Trophoblast cell (in vitro differentiated cells and primary cell): ENCODE measurements around the gene PHACTR1.

Experiments
- DNase-seq, 2 donors: peaks; one replicate each; pipeline ENCODE4 v3.0.0-alpha.2; 2016
- H2AFZ ChIP-seq: 2 replicates; pipeline ENCODE4 v1.6.1; 2013; ENCODE audit warnings: low read length, moderate library complexity, mild to moderate bottlenecking; ENCODE audit not compliant: insufficient read depth, poor library complexity
- H2AK5ac ChIP-seq: 2 replicates; pipeline ENCODE4 v1.6.1; 2013; ENCODE audit warnings: mild to moderate bottlenecking, low read length
- H2BK120ac ChIP-seq: 2 replicates; pipeline ENCODE4 v1.6.1; 2013; ENCODE audit warnings: low read length, mild to moderate bottlenecking, moderate library complexity; ENCODE audit not compliant: insufficient read depth, poor library complexity
- H2BK12ac ChIP-seq: 2 replicates; pipeline ENCODE4 v1.6.1; 2013; ENCODE audit warnings: mild to moderate bottlenecking, low read length, moderate library complexity
- H2BK5ac ChIP-seq: 2 replicates; pipeline ENCODE4 v1.6.1; 2013; ENCODE audit warnings: low read length, low read depth, moderate library complexity, mild to moderate bottlenecking; ENCODE audit not compliant: poor library complexity
- H3K14ac ChIP-seq: 2 replicates; pipeline ENCODE4 v1.6.1; 2013; ENCODE audit warnings: mild to moderate bottlenecking, low read length
- H3K18ac ChIP-seq: 2 replicates; pipeline ENCODE4 v1.6.1; 2013; ENCODE audit warnings: mild to moderate bottlenecking, low read length
- H3K23ac ChIP-seq: 2 replicates; pipeline ENCODE4 v1.6.1; 2013; ENCODE audit warnings: low read length
- H3K27ac ChIP-seq: 2 replicates; pipeline ENCODE4 v1.5.1; 2013; ENCODE audit warnings: low read depth, mild to moderate bottlenecking, inconsistent platforms, low read length, moderate library complexity
- H3K27me3 ChIP-seq: 2 replicates; pipeline ENCODE4 v1.6.1; 2013; ENCODE audit warnings: inconsistent platforms, mild to moderate bottlenecking, low read length, moderate library complexity; ENCODE audit not compliant: insufficient read depth
- H3K36me3 ChIP-seq, 2 experiments: 1 replicate in 1 of 2; 2 replicates in 1 of 2; pipeline ENCODE4 v1.6.1; 2013; ENCODE audit warnings: low read length in 2 of 2, mild to moderate bottlenecking in 2 of 2, moderate library complexity in 1 of 2; ENCODE audit not compliant: insufficient read depth in 2 of 2, control insufficient read depth in 1 of 2
- H3K4ac ChIP-seq: 2 replicates; pipeline ENCODE4 v1.6.1; 2013; ENCODE audit warnings: low read depth, mild to moderate bottlenecking, low read length, moderate library complexity
- H3K4me1 ChIP-seq, 2 experiments: 1 replicate in 1 of 2; 2 replicates in 1 of 2; pipeline ENCODE4 v1.6.1; 2013; ENCODE audit warnings: low read length in 2 of 2, mild to moderate bottlenecking in 2 of 2, moderate library complexity in 1 of 2; ENCODE audit not compliant: insufficient read depth in 2 of 2, control insufficient read depth in 1 of 2
- H3K4me2 ChIP-seq: 2 replicates; pipeline ENCODE4 v1.6.1; 2013; ENCODE audit warnings: inconsistent platforms, mild to moderate bottlenecking, low read length, moderate library complexity
- H3K4me3 ChIP-seq: 2 replicates; pipeline ENCODE4 v1.5.1; 2013; ENCODE audit warnings: mild to moderate bottlenecking, low read depth, low read length, inconsistent platforms
- H3K79me1 ChIP-seq: one replicate; pipeline ENCODE4 v1.6.1; 2013; ENCODE audit warnings: low read length
- H3K79me2 ChIP-seq: 2 replicates; pipeline ENCODE4 v1.6.1; 2013; ENCODE audit warnings: low read length, mild to moderate bottlenecking; ENCODE audit not compliant: control insufficient read depth, insufficient read depth, poor library complexity
- H3K9ac ChIP-seq: 2 replicates; pipeline ENCODE4 v1.6.1; 2013; ENCODE audit warnings: mild to moderate bottlenecking, low read length
- H3K9me3 ChIP-seq: 2 replicates; pipeline ENCODE4 v1.6.1; 2013; ENCODE audit warnings: low read depth, mild to moderate bottlenecking, control low read depth, inconsistent platforms, low read length; ENCODE audit not compliant: insufficient read depth
- H4K12ac ChIP-seq: 2 replicates; pipeline ENCODE4 v1.6.1; 2013; ENCODE audit warnings: low read depth, mild to moderate bottlenecking, low read length, moderate library complexity
- H4K8ac ChIP-seq: 2 replicates; pipeline ENCODE4 v1.6.1; 2013; ENCODE audit warnings: low read depth, mild to moderate bottlenecking, low read length, moderate library complexity
- H4K91ac ChIP-seq: one replicate; pipeline ENCODE4 v1.6.1; 2013; ENCODE audit warnings: low read depth, mild to moderate bottlenecking, low read length, moderate library complexity
- WGBS: extraction: QIAGEN DNeasy Blood & Tissue Kit; methylation state at CpG from one replicate; pipeline ENCODE4 v1.1.7; 2013; ENCODE audit warnings: missing lambda C conversion rate; ENCODE audit not compliant: insufficient read length, insufficient coverage; ENCODE audit errors: extremely low coverage; 5-methylcytosine and 5-hydroxymethylcytosine counted together

Gene PHACTR1

DNA sequence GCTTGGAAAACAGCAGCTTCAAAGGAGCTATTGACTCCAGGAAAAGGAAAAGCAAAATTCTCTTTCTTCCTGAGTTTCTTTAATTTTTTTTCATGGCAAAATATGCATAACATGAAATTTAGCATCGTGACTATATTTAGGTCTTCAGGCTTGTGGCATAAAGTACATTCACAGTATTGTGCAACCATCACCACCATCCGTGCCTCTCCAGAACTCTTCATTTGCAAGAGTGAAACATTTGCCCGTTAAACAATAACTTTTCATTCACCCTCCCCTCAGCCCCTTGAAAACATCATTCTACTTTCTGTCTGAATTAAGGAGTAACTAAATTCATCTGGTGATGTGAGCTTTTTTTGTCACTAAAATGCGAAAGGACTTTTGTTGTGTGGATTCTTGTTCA is 251.7 kb downstream of the PHACTR1 start:
- H2BK5ac ChIP-seq = no peak overlapping the region
- no peak overlapping the region for H3K4me3 ChIP-seq
- no peaks in the 10 kb centered on the region for H3K27me3 ChIP-seq
- DNase-seq = no peak
- no peak overlapping the region for H3K27ac ChIP-seq
- H2BK120ac ChIP-seq = no peak overlapping the region
- peaks cover 5 to 6% of the 10 kb centered on the region in 2 experiments for H3K4me1 ChIP-seq
- no peaks in the 10 kb centered on the region for H3K79me2 ChIP-seq
- no peak overlapping the region for H4K91ac ChIP-seq
- no peaks in the 10 kb centered on the region for H3K79me1 ChIP-seq
- no peak overlapping the region for H3K18ac ChIP-seq
- H3K9ac ChIP-seq = no peak overlapping the region
- H3K14ac ChIP-seq = no peak overlapping the region
- H3K23ac ChIP-seq = no peak overlapping the region
- no peak overlapping the region for H2BK12ac ChIP-seq
- no peak overlapping the region for H3K4me2 ChIP-seq
- no peaks in the 10 kb centered on the region for H3K9me3 ChIP-seq
- H3K4ac ChIP-seq = no peak overlapping the region
- H2AFZ ChIP-seq = no peak overlapping the region
- H3K36me3 ChIP-seq = no peaks in the 10 kb centered on the region
- no peak overlapping the region for H2AK5ac ChIP-seq
- no CpG with 5 or more reads among the region's 4 CpGs for WGBS
- H4K8ac ChIP-seq = no peak overlapping the region
- H4K12ac ChIP-seq = no peak overlapping the region

DNA sequence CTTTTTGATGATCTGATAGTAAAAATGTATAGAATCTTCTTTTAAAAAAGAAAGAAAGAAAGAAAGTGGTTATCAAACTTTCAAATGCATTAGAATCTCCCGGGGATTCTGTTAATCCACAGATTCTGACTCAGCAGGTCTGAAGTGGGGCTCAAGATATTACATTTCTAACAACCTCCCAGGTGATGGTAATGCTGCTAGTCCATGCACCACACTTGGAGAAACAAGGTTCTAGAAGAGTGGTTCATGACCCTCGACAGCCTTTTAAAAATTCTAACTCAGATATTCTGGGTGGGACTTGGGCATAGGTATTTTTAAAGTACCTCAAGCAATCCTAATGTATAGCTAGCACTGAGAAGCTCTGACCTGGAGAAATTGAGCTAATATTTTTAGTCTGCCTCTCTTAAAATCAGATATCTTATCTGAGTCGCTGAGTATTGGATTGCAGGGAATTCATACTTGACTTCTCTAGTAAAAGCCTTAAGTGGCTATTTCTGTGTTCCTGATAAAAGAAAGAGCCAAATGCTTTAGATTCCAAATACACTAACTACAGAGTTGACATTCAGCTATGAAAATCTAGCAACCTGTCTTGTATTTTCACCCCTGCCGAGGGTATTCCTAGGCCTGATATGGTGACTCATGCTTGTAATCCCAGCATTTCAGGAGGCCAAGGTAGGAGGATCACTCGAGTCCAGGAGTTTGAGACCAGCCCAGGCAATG is 252.4 kb downstream of the PHACTR1 start:
- no CpG with 5 or more reads among the region's 5 CpGs for WGBS
- no peaks in the 10 kb centered on the region for H3K36me3 ChIP-seq
- no peak overlapping the region for H3K27ac ChIP-seq
- H3K9ac ChIP-seq = no peak overlapping the region
- H3K4ac ChIP-seq = no peak overlapping the region
- no peak overlapping the region for H3K14ac ChIP-seq
- no peak overlapping the region for H3K18ac ChIP-seq
- H2BK120ac ChIP-seq = no peak overlapping the region
- DNase-seq = peak in 1 of 2 donors; percentile 73
- no peak overlapping the region for H2AK5ac ChIP-seq
- peaks cover 5 to 6% of the 10 kb centered on the region in 2 experiments for H3K4me1 ChIP-seq
- no peak overlapping the region for H2BK5ac ChIP-seq
- H4K12ac ChIP-seq = no peak overlapping the region
- H4K8ac ChIP-seq = no peak overlapping the region
- H4K91ac ChIP-seq = no peak overlapping the region
- no peak overlapping the region for H3K23ac ChIP-seq
- H3K27me3 ChIP-seq = no peaks in the 10 kb centered on the region
- no peak overlapping the region for H2AFZ ChIP-seq
- H3K4me2 ChIP-seq = no peak overlapping the region
- no peak overlapping the region for H2BK12ac ChIP-seq
- H3K4me3 ChIP-seq = no peak overlapping the region
- no peaks in the 10 kb centered on the region for H3K79me1 ChIP-seq
- H3K9me3 ChIP-seq = no peaks in the 10 kb centered on the region
- H3K79me2 ChIP-seq = no peaks in the 10 kb centered on the region

DNA sequence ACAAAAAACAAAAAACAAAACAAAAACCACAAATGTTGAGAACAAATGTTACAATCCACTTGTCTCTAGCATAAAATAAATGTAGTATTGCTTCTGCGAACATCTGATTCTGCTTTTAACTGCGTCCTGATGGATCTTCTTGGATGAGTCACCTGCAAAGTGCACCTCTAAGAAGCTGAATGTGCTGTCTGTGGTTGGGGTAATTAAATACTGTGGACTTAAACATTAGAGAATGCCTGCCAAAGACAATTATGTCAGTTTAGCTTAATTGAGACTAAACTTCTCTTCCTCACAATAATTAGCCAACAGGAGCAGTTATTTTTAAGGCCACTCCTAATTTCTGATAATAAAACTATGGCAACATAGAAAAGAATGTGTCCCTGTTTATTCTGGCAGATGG is 253.4 kb downstream of the PHACTR1 start:
- DNase-seq = no peak
- H3K4me2 ChIP-seq = no peak overlapping the region
- H3K18ac ChIP-seq = no peak overlapping the region
- no peak overlapping the region for H2BK5ac ChIP-seq
- no peaks in the 10 kb centered on the region for H3K9me3 ChIP-seq
- no peak overlapping the region for H2AFZ ChIP-seq
- no peaks in the 10 kb centered on the region for H3K36me3 ChIP-seq
- H2AK5ac ChIP-seq = no peak overlapping the region
- H4K8ac ChIP-seq = no peak overlapping the region
- no peak overlapping the region for H3K14ac ChIP-seq
- H3K4ac ChIP-seq = no peak overlapping the region
- H3K9ac ChIP-seq = no peak overlapping the region
- H4K91ac ChIP-seq = no peak overlapping the region
- no peak overlapping the region for H3K27ac ChIP-seq
- H2BK12ac ChIP-seq = no peak overlapping the region
- H3K23ac ChIP-seq = no peak overlapping the region
- peaks cover 5 to 6% of the 10 kb centered on the region in 2 experiments for H3K4me1 ChIP-seq
- no CpG with 5 or more reads among the region's 2 CpGs for WGBS
- no peaks in the 10 kb centered on the region for H3K79me2 ChIP-seq
- H3K79me1 ChIP-seq = no peaks in the 10 kb centered on the region
- no peak overlapping the region for H2BK120ac ChIP-seq
- H3K4me3 ChIP-seq = no peak overlapping the region
- no peak overlapping the region for H4K12ac ChIP-seq
- no peaks in the 10 kb centered on the region for H3K27me3 ChIP-seq

DNA sequence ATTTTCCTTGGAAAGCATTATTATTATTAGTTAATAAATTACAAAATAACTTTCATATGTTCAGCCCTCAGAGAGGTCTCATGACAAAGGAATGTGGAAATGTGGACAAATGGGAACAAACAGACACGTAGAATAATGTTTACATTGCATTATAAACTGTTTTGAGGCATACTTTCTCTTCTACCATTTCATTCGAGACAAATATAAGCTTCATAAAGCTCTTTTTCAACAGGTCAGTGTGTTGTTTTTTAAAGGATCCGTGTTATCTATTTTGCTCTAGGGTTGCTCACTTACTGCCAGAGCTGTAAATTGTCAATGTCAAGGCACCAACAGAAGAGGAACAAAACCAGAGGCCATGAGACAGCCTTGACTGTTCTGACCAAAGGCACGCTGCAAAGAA is 256.8 kb downstream of the PHACTR1 start:
- H3K18ac ChIP-seq = no peak overlapping the region
- no peak overlapping the region for H2BK5ac ChIP-seq
- H3K9ac ChIP-seq = no peak overlapping the region
- no peak overlapping the region for H4K91ac ChIP-seq
- H3K4me1 ChIP-seq = peaks cover 5 to 6% of the 10 kb centered on the region in 2 experiments
- DNase-seq = no peak
- no peak overlapping the region for H2BK120ac ChIP-seq
- no peaks in the 10 kb centered on the region for H3K79me2 ChIP-seq
- H3K27me3 ChIP-seq = no peaks in the 10 kb centered on the region
- no peak overlapping the region for H4K8ac ChIP-seq
- no CpG with 5 or more reads among the region's 4 CpGs for WGBS
- H2AFZ ChIP-seq = no peak overlapping the region
- H3K23ac ChIP-seq = no peak overlapping the region
- H3K14ac ChIP-seq = no peak overlapping the region
- H3K4me2 ChIP-seq = no peak overlapping the region
- no peaks in the 10 kb centered on the region for H3K79me1 ChIP-seq
- no peaks in the 10 kb centered on the region for H3K9me3 ChIP-seq
- no peak overlapping the region for H2AK5ac ChIP-seq
- H3K4ac ChIP-seq = no peak overlapping the region
- H3K36me3 ChIP-seq = no peaks in the 10 kb centered on the region
- H2BK12ac ChIP-seq = no peak overlapping the region
- H3K4me3 ChIP-seq = no peak overlapping the region
- no peak overlapping the region for H4K12ac ChIP-seq
- no peak overlapping the region for H3K27ac ChIP-seq
